HT1080 (cell line): Measurements from ENCODE around the gene KRT12. TPM values are rescaled to one million over a fixed set of nuclear protein-coding genes. Genes with fewer than 3 reads are reported as not detected.

Experiments used
- DNase-seq: peaks from one replicate; pipeline ENCODE4 v3.0.0-alpha.2; 2015; ENCODE audit warnings: low read depth
- total RNA-seq: library from RNA; depleted of rRNA; stranded (reverse); fragments of >200 nt; shearing (Covaris generic); gene quantifications from 2 replicates; pipeline ENCODE4 v1.2.3, GENCODE V29; 2014

Gene KRT12
- total RNA-seq, 1 experiment from 2014 or later: not detected

DNA sequence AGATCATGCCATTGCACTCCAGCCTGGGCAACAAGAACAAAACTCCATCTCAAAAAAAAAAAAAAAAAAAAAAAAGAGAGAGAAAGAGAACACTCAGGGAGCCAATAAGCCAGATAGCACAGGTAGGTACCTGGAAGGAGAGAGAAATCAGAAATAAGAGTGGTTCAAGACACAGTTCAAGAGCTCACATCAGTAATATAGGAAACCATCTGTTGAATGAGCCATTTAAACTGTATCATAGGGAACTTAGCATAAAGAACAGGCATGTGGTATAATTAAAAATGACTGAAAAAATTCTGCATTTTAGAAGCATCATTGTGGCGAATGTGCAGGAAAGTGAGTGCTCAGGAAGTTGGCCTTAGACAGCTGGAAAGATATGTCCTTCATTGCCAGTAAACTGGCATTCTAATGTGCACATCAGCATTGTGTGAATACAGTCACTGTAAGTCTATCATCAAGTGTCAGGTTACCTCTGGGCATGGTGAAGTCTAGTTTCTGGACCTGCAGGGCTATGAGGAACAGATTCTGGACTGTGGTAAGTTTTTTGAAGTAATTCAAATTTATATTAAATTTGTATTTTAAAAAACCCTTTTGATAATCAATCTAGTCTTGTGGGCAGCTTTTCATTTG, 20.4 kb downstream of the KRT12 start:
- peak; percentile 3 for DNase-seq

DNA sequence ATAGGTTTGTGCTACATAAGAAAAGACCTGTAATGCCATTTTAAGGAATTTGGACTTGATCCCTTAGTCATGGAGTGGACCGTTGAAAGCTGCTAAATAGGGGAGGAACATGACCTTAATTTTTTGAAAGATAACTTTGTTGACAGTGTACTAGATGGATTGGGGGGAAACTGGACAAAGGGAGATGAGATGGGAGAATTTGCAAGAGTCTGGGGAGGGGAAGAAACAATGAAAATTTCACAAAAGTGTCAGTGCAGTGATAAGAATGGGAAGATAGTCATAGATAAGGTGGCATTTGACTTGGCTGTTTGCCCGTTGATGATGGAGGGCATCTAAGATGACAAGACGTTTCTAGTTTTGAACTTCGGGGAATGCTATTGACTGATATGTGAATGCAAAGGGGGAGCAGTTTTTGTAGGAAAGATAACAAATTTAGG, 22.3 kb downstream of the KRT12 start:
- no peak for DNase-seq

DNA sequence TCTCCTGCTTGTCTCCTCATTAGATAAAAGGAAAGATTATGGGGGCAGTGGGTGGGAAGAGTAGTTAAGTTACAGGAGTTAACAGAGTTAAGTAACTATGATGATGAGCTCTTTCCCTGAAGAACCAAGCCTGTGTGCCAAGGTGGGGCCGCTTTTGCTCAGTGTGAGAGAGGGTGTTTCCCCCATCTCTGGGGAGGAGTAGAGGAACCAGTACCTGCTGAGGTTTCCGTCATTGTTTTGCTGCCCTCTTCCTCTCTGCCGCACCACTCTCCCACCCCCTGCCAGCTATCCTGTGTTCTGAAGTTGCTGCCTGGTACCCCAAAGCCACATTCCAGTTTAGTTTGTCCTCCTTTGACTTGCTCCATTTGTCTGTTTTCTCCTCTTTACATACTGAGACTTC, 23.8 kb downstream of the KRT12 start:
- no peak for DNase-seq

GRCh38 chr17:40841246-40841645, 25.8 kb downstream of the KRT12 start:
- no peak for DNase-seq

DNA sequence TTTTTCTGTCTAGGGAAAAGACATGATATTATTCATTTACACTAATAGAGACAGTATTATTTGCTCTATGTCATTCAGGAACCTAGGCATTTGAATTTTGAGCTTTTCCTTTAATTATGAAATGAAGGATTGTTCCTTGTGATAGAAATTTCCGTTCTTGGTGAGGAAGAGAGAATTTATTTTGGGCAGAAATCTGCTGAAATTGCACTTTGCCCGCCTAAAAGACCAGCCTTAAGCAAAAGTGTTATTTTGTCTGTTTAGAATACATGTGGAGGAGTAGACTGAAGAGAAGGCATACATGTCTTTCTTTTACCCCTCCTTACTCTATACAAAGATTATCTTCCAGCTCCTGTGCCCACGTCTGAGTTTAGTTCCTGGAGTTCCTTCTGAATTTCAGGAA, 27.8 kb downstream of the KRT12 start:
- DNase-seq: no peak

GRCh38 chr17:40836020-40836419, 31.0 kb downstream of the KRT12 start:
- DNase-seq: no peak

- DNase-seq: no peak
Observed at GRCh38 chr17:40833882-40834281, 33.1 kb downstream of the KRT12 start.

DNA sequence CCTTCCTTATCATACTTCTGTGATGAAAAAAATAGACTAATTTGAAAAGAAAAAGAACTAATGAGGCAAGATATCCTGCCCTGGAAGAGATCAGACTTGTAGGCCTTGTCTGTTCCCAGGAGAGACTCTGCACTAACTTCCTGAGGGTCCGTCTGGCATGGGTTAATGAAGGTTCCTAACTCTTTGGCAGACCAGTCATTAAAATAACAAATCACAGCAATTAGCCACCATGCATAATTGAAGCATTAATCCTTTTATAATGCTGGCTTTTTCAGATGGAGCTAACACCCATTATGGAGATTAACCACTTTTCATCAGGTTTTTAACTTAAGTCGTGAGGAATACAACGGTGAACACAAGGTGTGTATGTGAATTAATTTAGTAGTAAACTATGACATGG, 34.2 kb downstream of the KRT12 start:
- no peak for DNase-seq

- no peak for DNase-seq
Observed at GRCh38 chr17:40830085-40830776, 36.8 kb downstream of the KRT12 start.

GRCh38 chr17:40828454-40829044, 38.5 kb downstream of the KRT12 start:
- no peak for DNase-seq

GRCh38 chr17:40827746-40828453, 39.1 kb downstream of the KRT12 start:
- DNase-seq: peak; percentile 52

DNA sequence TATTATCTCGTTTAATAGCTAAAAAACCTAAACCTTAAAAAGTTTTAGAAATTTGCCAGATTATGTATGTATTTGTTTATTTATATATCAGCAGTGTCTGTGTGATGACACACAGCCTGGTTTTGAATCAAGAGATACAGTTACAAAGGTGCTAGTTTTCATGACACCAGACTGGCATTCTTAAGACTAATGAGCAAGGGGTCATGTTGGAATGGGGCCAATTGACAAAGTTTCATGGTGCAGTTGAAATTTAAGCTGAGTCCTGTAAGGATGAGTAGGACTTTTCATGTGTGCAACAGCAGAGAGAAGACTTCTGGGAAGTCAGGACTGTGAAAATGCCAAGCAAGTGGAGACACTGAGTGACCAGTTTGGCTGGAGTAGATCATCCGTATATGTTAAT, 41.4 kb downstream of the KRT12 start:
- no peak for DNase-seq

GRCh38 chr17:40824015-40824832, 42.8 kb downstream of the KRT12 start:
- DNase-seq: no peak

DNA sequence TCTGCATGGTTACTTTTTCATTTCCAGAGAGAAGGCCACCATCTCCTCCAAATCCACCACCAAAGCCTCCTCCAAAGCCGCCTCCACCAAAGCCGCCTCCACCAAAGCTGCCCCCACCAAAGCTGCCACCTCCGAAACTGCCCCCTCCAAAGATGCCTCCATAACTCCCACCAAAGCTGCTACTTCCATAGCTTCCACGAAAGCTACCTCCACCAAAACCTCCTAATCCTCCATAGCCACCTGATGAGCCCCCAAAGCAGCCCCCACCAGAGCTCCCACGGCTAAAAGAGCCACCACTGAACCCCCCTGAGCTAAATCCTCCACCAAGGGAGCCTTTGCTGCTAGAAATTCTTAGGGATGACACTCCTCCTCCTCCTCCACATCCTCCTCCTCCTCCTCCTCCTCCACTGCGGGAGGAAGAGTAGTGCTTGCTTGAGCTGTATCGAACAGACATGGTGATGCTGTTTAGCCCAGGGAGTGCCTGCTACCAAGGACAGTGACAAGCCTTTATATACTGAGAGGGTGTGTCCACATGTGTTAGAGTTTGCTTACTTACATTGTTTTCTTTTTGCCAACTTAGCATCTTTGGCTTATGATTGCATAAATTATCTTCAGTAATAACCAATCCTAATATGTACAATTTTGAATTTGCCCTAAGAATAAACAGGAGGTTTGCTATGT, 44.8 kb downstream of the KRT12 start, which contains the start of gene KRT10:
Gene KRT10 (minus strand): TSS at position 483 of the 681 bp plus-strand sequence. CDS start 29 bp downstream, at position 454.
- no peak for DNase-seq

- no peak for DNase-seq
Observed at GRCh38 chr17:40821536-40821935, 45.5 kb downstream of the KRT12 start.

GRCh38 chr17:40820228-40820838, 46.7 kb downstream of the KRT12 start:
- no peak for DNase-seq

DNA sequence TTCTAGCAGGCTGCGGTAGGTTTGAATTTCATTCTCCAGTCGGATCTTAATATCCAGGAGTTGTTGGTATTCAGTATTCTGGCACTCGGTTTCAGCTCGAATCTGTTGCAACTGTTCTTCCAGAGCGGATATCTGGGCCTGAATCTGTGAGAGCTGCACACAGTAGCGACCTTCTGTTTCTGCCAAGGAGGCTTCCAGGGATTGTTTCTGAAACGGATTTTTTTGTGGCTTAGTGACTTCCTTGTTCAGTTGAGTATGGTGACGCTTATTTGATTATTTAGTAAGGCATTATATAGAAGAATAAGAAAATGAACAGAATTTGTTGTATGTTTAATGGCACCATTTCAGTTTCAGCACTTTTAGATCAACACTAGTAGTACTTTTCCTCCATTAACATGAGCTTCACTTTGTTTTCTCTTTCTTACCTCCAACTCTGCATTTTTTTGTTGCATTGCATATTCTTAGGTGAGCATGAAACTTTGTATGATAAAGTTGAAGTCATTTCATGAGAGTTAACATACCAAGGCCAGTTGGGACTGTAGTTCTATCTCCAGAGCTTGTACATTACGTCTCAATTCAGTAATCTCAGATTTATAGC, 47.4 kb downstream of the KRT12 start:
- no peak for DNase-seq

GRCh38 chr17:40818733-40819527, 48.1 kb downstream of the KRT12 start:
- peak; percentile 78 for DNase-seq

DNA sequence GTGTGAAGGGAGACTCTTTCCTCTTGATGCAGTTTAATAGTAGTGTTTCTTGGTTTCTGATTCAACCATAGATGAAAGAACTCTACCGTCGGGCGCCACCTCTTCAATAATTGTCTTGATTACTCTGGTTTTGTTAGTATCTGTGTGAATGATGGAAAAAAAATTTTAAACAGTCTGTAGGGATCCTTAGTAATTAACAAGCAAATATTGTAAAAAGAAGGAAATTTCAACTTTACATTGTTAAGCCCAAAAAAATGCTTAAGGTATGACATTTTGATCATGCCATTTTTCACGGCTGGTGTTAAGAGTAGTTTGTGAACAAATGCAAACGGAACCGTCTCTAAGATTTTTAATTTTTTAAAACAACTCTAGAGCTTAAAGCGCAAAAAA, 48.7 kb downstream of the KRT12 start:
- no peak for DNase-seq
